Right ventricle myocardium inferior (tissue), 1 donor: Measurements from ENCODE around the gene ANKS1A. TPM values are rescaled to one million over a fixed set of nuclear protein-coding genes. Genes with fewer than 3 reads are reported as not detected.

ENCODE experiments used
- ATAC-seq: fragments of 200-7000 bp; cut with Tn5 transposase; one replicate; pipeline ENCODE4 v1.9.1; 2020; ENCODE audit warnings: mild to moderate bottlenecking, moderate library complexity
- DNase-seq: peaks from one replicate; pipeline ENCODE4 v3.0.0; 2021; ENCODE audit errors: missing footprints
- intact Hi-C: fragments of 100-400 bp; cut with DNase I; formaldehyde crosslinking; loops from one replicate; pipeline ENCODE4 v1.11.0; 2022
- total RNA-seq: library from RNA; stranded (reverse); fragmentation: NEBNext Ultra II Directional; extraction: Animal tissue kit (Norgen Biotek cat#: 25700); gene quantifications from one replicate; pipeline ENCODE4 v1.2.1, GENCODE V29; 2021
- donor health status: DM: no; HTN: yes; CAD: no; lungs with severe emphysema.

Gene ANKS1A
- total RNA-seq, 1 donor from 2014 or later = 26.8 TPM

GRCh38 chr6:35080016-35080680, 191.1 kb downstream of the ANKS1A start:
- intact Hi-C loops = no loop called here
- ATAC-seq (no peak), DNase-seq (no peak)

- no peak for ATAC-seq
- no peak for DNase-seq
- intact Hi-C loops = no loop called here
Measured at GRCh38 chr6:35080821-35081425, 191.9 kb downstream of the ANKS1A start.

- ATAC-seq (no peak), DNase-seq (no peak)
- intact Hi-C loops = no loop called here
Measured at GRCh38 chr6:35081426-35081851, 192.4 kb downstream of the ANKS1A start.

- no peak for ATAC-seq
- intact Hi-C loops = no loop called here
Measured at GRCh38 chr6:35082046-35082732, 193.1 kb downstream of the ANKS1A start.

GRCh38 chr6:35082733-35083403, 193.8 kb downstream of the ANKS1A start:
- no peak for ATAC-seq
- no peak for DNase-seq
- intact Hi-C loops = no loop called here

More at GRCh38 chr6:35082046-35082732, 193.1 kb downstream of the ANKS1A start:
- DNase-seq = no peak

GRCh38 chr6:35083507-35083906, 194.5 kb downstream of the ANKS1A start:
- intact Hi-C loops = no loop called here
- no peak for ATAC-seq
- no peak for DNase-seq

- DNase-seq (no peak), ATAC-seq (no peak)
- intact Hi-C loops = no loop called here
Measured at GRCh38 chr6:35084041-35084491, 195.0 kb downstream of the ANKS1A start.

- ATAC-seq = no peak
- intact Hi-C loops = no loop called here
- DNase-seq = no peak
Measured at GRCh38 chr6:35084511-35085203, 195.6 kb downstream of the ANKS1A start.

GRCh38 chr6:35085359-35086281, 196.6 kb downstream of the ANKS1A start:
- intact Hi-C loops = no loop called here
- no peak for ATAC-seq
- DNase-seq = no peak

- intact Hi-C loops = no loop called here
- DNase-seq (no peak), ATAC-seq (peak; percentile 3)
Measured at GRCh38 chr6:35086282-35086632, 197.2 kb downstream of the ANKS1A start.

GRCh38 chr6:35086636-35087360, 197.7 kb downstream of the ANKS1A start:
- intact Hi-C loops = no loop called here
- DNase-seq (no peak), ATAC-seq (peak; percentile 9)

GRCh38 chr6:35087361-35088280, 198.6 kb downstream of the ANKS1A start:
- ATAC-seq (peak; percentile 61), DNase-seq (no peak)
- intact Hi-C loops = no loop called here

GRCh38 chr6:35088281-35089215, 199.5 kb downstream of the ANKS1A start:
- intact Hi-C loops = no loop called here
- DNase-seq = no peak
- ATAC-seq = no peak

GRCh38 chr6:35089216-35089934, 200.3 kb downstream of the ANKS1A start:
- ATAC-seq (no peak), DNase-seq (no peak)
- intact Hi-C loops = no loop called here
